Islet precursor cell (in vitro differentiated cells): ENCODE measurements around the gene HOXC10.

Experiments
- DNase-seq: peaks from one replicate; pipeline ENCODE4 v3.0.0-alpha.2; 2018

HOXC10 gene

GRCh38 chr12:53984901-53985691 lies at the start of gene HOXC10:
Gene HOXC10 (plus strand): TSS chr12:53985146. CDS start chr12:53985260, 114 bp downstream.
- DNase-seq: peak; percentile 96

GRCh38 chr12:53935383-53936341 lies 49.3 kb upstream of the HOXC10 start:
- peak; percentile 60 for DNase-seq

- peak; percentile 57 for DNase-seq
Observed at GRCh38 chr12:53937099-53937498, 47.8 kb upstream of the HOXC10 start.

GRCh38 chr12:53937596-53938325 lies 47.2 kb upstream of the HOXC10 start:
- peak; percentile 28 for DNase-seq

GRCh38 chr12:53938326-53939140 lies 46.4 kb upstream of the HOXC10 start, which contains the start of gene HOXC13:
Gene HOXC13 (plus strand): TSS chr12:53938831. CDS start chr12:53938907, 76 bp downstream.
- peak; percentile 100 for DNase-seq

- peak; percentile 91 for DNase-seq
Observed at GRCh38 chr12:53939141-53940108, 45.5 kb upstream of the HOXC10 start.

GRCh38 chr12:53940443-53941014 lies 44.4 kb upstream of the HOXC10 start:
- peak; percentile 71 for DNase-seq

- DNase-seq: peak; percentile 31
Observed at GRCh38 chr12:53941187-53941586, 43.8 kb upstream of the HOXC10 start.

- DNase-seq: peak; percentile 93
Observed at GRCh38 chr12:53941750-53942149, 43.2 kb upstream of the HOXC10 start.

- DNase-seq: peak; percentile 45
Observed at GRCh38 chr12:53942467-53942997, 42.4 kb upstream of the HOXC10 start.

- peak; percentile 17 for DNase-seq
Observed at GRCh38 chr12:53944209-53944608, 40.7 kb upstream of the HOXC10 start.

- DNase-seq: peak; percentile 55
Observed at GRCh38 chr12:53944907-53945847, 39.8 kb upstream of the HOXC10 start.

- DNase-seq: no peak
Observed at GRCh38 chr12:53947743-53948142, 37.2 kb upstream of the HOXC10 start.

- peak; percentile 82 for DNase-seq
Observed at GRCh38 chr12:53948650-53949593, 36.0 kb upstream of the HOXC10 start.

GRCh38 chr12:53949631-53950436 lies 35.1 kb upstream of the HOXC10 start:
- DNase-seq: peak; percentile 96

GRCh38 chr12:53950437-53950773 lies 34.5 kb upstream of the HOXC10 start:
- DNase-seq: no peak
